Activated CD4-positive, alpha-beta T cell treated with anti-CD3 and anti-CD28 coated beads, Interleukin-2, amount 10 ng/mL, durations not matched to agents 7 days and 5 days (primary cell): Measurements from ENCODE around the gene WDFY1. TPM values are rescaled to one million over a fixed set of nuclear protein-coding genes. Genes with fewer than 3 reads are reported as not detected.

Experiments used
- CTCF ChIA-PET: fragments of 350-600 bp; sonication (Branson Sonifier 250); formaldehyde crosslinking; loops from one replicate; lab custom pipeline; 2021; ENCODE audit warnings: antibody characterized with exemption; lab: Charles Lee
- POLR2A ChIA-PET: fragments of 350-600 bp; sonication (Branson Sonifier 250); formaldehyde crosslinking; loops from one replicate; lab custom pipeline; 2021; ENCODE audit warnings: antibody characterized with exemption; lab: Charles Lee
- DNase-seq: peaks from one replicate; pipeline ENCODE4 v3.0.0-alpha.2; 2020
- H3K27ac Mint-ChIP-seq: one replicate; pipeline ENCODE4 v1.8.0; 2021; ENCODE audit warnings: mild to moderate bottlenecking, moderate library complexity, mixed read lengths
- H3K27me3 Mint-ChIP-seq: one replicate; pipeline ENCODE4 v1.8.0; 2021; ENCODE audit warnings: mixed read lengths
- H3K36me3 Mint-ChIP-seq: one replicate; pipeline ENCODE4 v1.8.0; 2021; ENCODE audit warnings: low read depth, mixed read lengths
- H3K4me1 Mint-ChIP-seq: one replicate; pipeline ENCODE4 v1.8.0; 2021; ENCODE audit warnings: mixed read lengths
- H3K4me3 Mint-ChIP-seq: one replicate; pipeline ENCODE4 v1.8.0; 2021; ENCODE audit warnings: mild to moderate bottlenecking, moderate library complexity, mixed read lengths
- H3K9me3 Mint-ChIP-seq: one replicate; pipeline ENCODE4 v1.8.0; 2021; ENCODE audit warnings: mixed read lengths
- total RNA-seq, 2 experiments: library from RNA; stranded (reverse); gene quantifications; one replicate each; pipeline ENCODE4 v1.2.3, GENCODE V29; 2021

WDFY1 gene
- total RNA-seq, 2 experiments from 2014 or later = 79.2 to 82.5 TPM

DNA sequence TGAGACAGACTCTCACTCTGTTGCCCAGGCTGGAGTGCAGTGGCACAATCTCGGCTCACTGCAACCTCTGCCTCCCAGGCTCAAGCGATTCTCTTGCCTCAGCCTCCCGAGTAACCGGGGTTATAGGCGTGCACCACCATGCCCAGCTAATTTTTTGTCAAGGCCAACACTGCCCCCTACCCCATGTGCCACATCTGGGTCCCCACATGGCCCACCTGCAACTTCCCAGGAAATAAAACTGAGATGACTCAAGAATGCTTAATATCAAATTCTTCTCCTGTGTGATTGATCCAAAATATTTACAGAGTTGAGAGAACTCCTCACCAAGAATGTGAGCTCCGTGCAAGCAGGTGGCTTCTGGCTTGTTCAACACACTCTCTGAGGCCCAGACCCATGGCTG is 116.8 kb downstream of the WDFY1 start:
- ChIA-PET POLR2A (no interaction called here), CTCF (no interaction called here)
- H3K36me3 Mint-ChIP-seq = no peaks in the 10 kb centered on the region
- no peaks in the 10 kb centered on the region for H3K27me3 Mint-ChIP-seq
- no peaks in the 10 kb centered on the region for H3K9me3 Mint-ChIP-seq
- no peak overlapping the region for H3K4me3 Mint-ChIP-seq
- H3K4me1 Mint-ChIP-seq = peaks cover 6% of the 10 kb centered on the region
- no peak overlapping the region for H3K27ac Mint-ChIP-seq
- DNase-seq = no peak

DNA sequence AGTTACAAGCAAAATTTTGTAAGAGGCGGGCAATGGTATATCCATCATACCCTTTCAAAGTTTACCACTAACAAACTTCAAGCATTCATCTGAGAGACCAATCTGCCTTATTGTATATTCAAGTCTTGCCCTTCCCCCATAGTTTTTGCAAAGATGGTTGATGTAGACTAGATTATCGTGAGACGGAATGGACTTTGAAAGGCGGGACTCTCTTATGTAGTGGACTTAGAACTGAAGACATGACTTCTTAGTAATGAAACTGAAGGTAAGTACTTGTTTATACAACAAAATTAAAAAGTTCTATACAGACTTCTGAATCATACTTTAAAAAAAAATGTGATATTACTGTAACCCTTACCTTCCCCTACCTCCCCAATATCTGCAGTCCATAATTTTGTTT is 118.1 kb downstream of the WDFY1 start:
- H3K4me1 Mint-ChIP-seq = peaks cover 6% of the 10 kb centered on the region
- POLR2A ChIA-PET = no interaction called here
- CTCF ChIA-PET = no interaction called here
- no peaks in the 10 kb centered on the region for H3K9me3 Mint-ChIP-seq
- DNase-seq = no peak
- peaks cover 2% of the 10 kb centered on the region for H3K36me3 Mint-ChIP-seq
- H3K27ac Mint-ChIP-seq = no peak overlapping the region
- H3K4me3 Mint-ChIP-seq = no peak overlapping the region
- no peaks in the 10 kb centered on the region for H3K27me3 Mint-ChIP-seq

Other genes starting within 250 kb of the WDFY1 start
- gene AP1S3, start 107.8 kb downstream of the WDFY1 start, total RNA-seq = 1 to 10 TPM; 6.5 to 7.5 TPM
- 10 to 100 TPM; 29.6 to 32.1 TPM for gene MRPL44, start 12.1 kb upstream of the WDFY1 start, total RNA-seq
- gene SERPINE2, start 94.0 kb upstream of the WDFY1 start, total RNA-seq = 1 to 10 TPM; 4.4 to 4.8 TPM